Stromal cell of bone marrow (primary cell): ENCODE data around the gene KNCN.

ENCODE experiments used
- DNase-seq: peaks from one replicate; pipeline ENCODE4 v3.0.0-alpha.2; 2012; ENCODE audit warnings: low read depth

KNCN gene

GRCh38 chr1:46497020-46497419 lies 54.4 kb downstream of the KNCN start:
- DNase-seq = no peak

GRCh38 chr1:46496505-46496904 lies 54.9 kb downstream of the KNCN start:
- DNase-seq = no peak

- no peak for DNase-seq
Observed at GRCh38 chr1:46495778-46496177, 55.7 kb downstream of the KNCN start.
